GM18499 (cell line): ENCODE results near the gene OR10V1.

Experiments used
- ATAC-seq: cut with Tn5 transposase; IDR thresholded peaks from one replicate; pipeline ENCODE4 v1.9.1; 2021; ENCODE audit warnings: moderate number of reproducible peaks; ENCODE audit not compliant: insufficient read depth, unreplicated experiment

The OR10V1 gene

GRCh38 chr11:59669611-59670009 is 44.0 kb downstream of the OR10V1 start:
- ATAC-seq, result no peak

DNA sequence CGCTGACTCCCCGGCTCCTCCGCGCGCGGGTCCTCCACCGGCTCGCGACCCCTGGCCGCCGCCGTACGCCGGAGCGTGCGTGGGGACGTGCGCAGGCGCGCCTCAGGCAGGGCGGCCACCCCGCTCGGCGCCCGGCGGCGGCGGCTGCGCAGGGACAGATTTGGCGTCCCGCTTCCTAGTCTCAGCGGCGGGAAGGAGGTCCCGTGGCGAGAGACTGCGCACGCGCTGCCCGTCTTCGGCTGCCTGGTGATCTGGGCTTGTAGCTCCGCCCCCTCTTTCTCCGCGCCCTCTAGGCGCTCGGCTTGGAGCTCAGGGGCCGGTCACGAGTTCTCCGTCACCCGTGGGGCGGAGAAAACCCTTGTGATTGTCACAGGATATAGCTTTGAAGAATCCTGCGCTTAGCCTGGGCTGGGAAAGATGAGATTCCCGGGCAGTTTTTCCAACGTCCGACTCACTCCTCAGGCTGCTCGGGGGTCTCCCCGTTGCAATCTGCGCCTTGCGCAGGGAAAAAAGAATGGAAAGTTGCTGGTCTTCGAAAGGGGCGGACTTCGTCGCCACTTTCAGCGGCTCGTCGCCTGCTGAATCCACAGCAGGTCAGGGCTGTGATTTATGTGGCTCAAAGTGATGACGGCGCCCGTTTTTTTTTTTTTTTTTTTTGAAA is 44.6 kb downstream of the OR10V1 start, which contains the start of gene PATL1:
Gene PATL1, minus strand, starts transcription at position 88 of the 661 bp plus-strand sequence. CDS start 142 bp downstream, outside the sequence.
- peak; percentile 95 for ATAC-seq

DNA sequence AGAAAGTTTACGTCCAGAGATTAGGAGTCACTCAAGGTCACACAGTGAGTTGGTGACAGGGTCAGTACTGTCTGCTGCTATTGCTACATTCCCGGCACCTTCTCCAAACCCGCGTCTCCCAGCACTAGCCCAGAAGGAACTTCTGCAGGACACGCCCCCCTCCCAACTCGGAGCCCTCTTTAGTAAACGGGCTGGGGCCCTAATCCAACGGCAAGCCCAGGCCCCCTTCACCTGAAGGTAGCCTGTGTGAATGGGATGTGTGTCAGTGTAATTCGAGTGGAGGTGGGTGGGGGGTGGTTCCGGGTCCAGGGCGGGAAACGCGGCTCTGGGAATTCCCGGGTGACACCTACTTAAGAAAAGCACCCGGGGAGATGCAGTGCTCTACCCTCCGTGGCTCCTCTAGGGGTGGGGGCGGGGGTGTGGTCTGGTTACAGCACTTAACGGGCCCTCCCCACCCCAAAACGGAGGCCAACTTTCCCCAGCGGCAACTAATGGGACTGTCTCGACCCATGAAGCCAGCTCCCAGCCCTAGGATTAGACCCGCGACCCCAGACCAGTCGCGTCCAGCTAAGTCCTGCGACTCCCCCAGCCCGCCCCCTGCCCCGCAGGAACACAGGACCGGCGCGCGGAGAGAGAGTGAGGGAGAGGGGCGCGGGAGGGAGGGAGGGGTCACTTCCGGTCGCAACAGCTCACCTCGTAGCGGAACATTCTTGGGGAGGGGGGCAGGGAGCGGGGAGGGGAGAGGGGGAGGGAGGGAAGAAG is 45.3 kb downstream of the OR10V1 start:
- ATAC-seq, result no peak

- ATAC-seq, result no peak
Measured at GRCh38 chr11:59667812-59668187, 45.8 kb downstream of the OR10V1 start.

GRCh38 chr11:59666969-59667368 is 46.7 kb downstream of the OR10V1 start:
- no peak for ATAC-seq
